Measurements from ENCODE around the gene TCEAL7. TPM values are rescaled to one million over a fixed set of nuclear protein-coding genes. Genes with fewer than 3 reads are reported as not detected.

The TCEAL7 gene
- total RNA-seq, 1 donor from 2014 or later = 6.4 TPM

- intact Hi-C loops (cut with DNase I) = no loop called here
Measured at GRCh38 chrX:103361798-103362197, 31.8 kb downstream of the TCEAL7 start.

GRCh38 chrX:103362474-103362873, 32.4 kb downstream of the TCEAL7 start:
- DNase-seq (ENCODE audit: low spot score) = no peak
- intact Hi-C loops (cut with DNase I) = no loop called here

More at GRCh38 chrX:103361798-103362197, 31.8 kb downstream of the TCEAL7 start:
- no peak for DNase-seq (ENCODE audit: low spot score)

GRCh38 chrX:103363046-103363445, 33.0 kb downstream of the TCEAL7 start:
- intact Hi-C loops (cut with DNase I) = no loop called here
- DNase-seq (ENCODE audit: low spot score) = no peak

GRCh38 chrX:103367502-103367901, 37.5 kb downstream of the TCEAL7 start:
- DNase-seq (ENCODE audit: low spot score) = no peak
- intact Hi-C loops (cut with DNase I) = no loop called here

GRCh38 chrX:103369479-103369878, 39.4 kb downstream of the TCEAL7 start:
- DNase-seq (ENCODE audit: low spot score) = no peak
- intact Hi-C loops (cut with DNase I) = no loop called here

- intact Hi-C loops (cut with DNase I) = no loop called here
- DNase-seq (ENCODE audit: low spot score) = no peak
Measured at GRCh38 chrX:103372886-103373285, 42.8 kb downstream of the TCEAL7 start.

- DNase-seq (ENCODE audit: low spot score) = no peak
- intact Hi-C loops (cut with DNase I) = no loop called here
Measured at GRCh38 chrX:103373581-103373980, 43.5 kb downstream of the TCEAL7 start.

- intact Hi-C loops (cut with DNase I) = loop anchor here (2.0 kb wide), 1 partner anchor 20 kb away; the partner anchor contains the start of gene TCEAL9
Measured at GRCh38 chrX:103376118-103376978, 46.3 kb downstream of the TCEAL7 start, which contains the start of gene BEX3. BEX3 (plus strand) TSS chrX:103376538; CDS start chrX:103377522, 984 bp downstream.

GRCh38 chrX:103376979-103377324, 46.9 kb downstream of the TCEAL7 start:
- intact Hi-C loops (cut with DNase I) = loop anchor here (2.0 kb wide), 1 partner anchor 20 kb away; the partner anchor contains the start of gene TCEAL9
- no peak for DNase-seq (ENCODE audit: low spot score)

More at GRCh38 chrX:103376118-103376978, 46.3 kb downstream of the TCEAL7 start, which contains the start of gene BEX3:
- DNase-seq (ENCODE audit: low spot score) = no peak

- intact Hi-C loops (cut with DNase I) = no loop called here
- DNase-seq (ENCODE audit: low spot score) = no peak
Measured at GRCh38 chrX:103378990-103379389, 49.0 kb downstream of the TCEAL7 start.

Other genes starting within 250 kb of the TCEAL7 start
- gene NXF3, start 237.1 kb upstream of the TCEAL7 start, total RNA-seq = 0.19 TPM
- 34.3 TPM for gene BEX4, start 115.1 kb upstream of the TCEAL7 start, total RNA-seq
- 51.6 TPM for gene TCEAL8, start 75.1 kb upstream of the TCEAL7 start, total RNA-seq
- gene TCEAL5, start 53.5 kb upstream of the TCEAL7 start, total RNA-seq = 0.67 TPM
- gene BEX2, start 19.2 kb upstream of the TCEAL7 start, total RNA-seq = 1.5 TPM
- gene TCEAL9, start 26.3 kb downstream of the TCEAL7 start, total RNA-seq = 28.6 TPM
- 80.2 TPM for gene BEX3, start 46.3 kb downstream of the TCEAL7 start, total RNA-seq
- gene RAB40A, start 189.2 kb downstream of the TCEAL7 start, total RNA-seq = 0.32 TPM